A549 (cell line): Measurements from ENCODE around the gene LPAR6.

ENCODE experiments used
- CEBPB ChIP-seq, 2 experiments: fragments of >200 bp in 1 of 2; sonication (Bioruptor Twin) in 1 of 2; formaldehyde crosslinking in 1 of 2; IDR thresholded peaks; 2 replicates each; pipeline ENCODE4 v1.6.1; 2012 to 2016
- CHD2 ChIP-seq: fragments of 150-350 bp; IDR thresholded peaks from 2 replicates; pipeline ENCODE4 v1.6.1; 2014; ENCODE audit warnings: low read length; ENCODE audit not compliant: partially characterized antibody
- EP300 ChIP-seq, 2 experiments: fragments of >200 bp; sonication (Bioruptor Twin); formaldehyde crosslinking; IDR thresholded peaks; 2 replicates in 1 of 2; 3 replicates in 1 of 2; pipeline ENCODE4 v1.6.1; 2016 to 2017
- HOXA7 ChIP-seq: fragments of 250-450 bp; sonication (Bioruptor Pico); IDR thresholded peaks from 2 replicates; pipeline ENCODE4 v1.5.0; 2020; ENCODE audit warnings: mild to moderate bottlenecking, moderate library complexity
- JUNB ChIP-seq: fragments of >200 bp; sonication (Bioruptor Twin); formaldehyde crosslinking; IDR thresholded peaks from 2 replicates; pipeline ENCODE4 v1.6.1; 2016
- MYC ChIP-seq: IDR thresholded peaks from 2 replicates; pipeline ENCODE4 v1.6.1; 2012; ENCODE audit warnings: mild to moderate bottlenecking, inconsistent platforms, low read length, improper control_type of control experiment, borderline replicate concordance
- POLR2A ChIP-seq: IDR thresholded peaks from 2 replicates; pipeline ENCODE4 v1.6.1; 2012; ENCODE audit warnings: mild to moderate bottlenecking, low read length
- RAD21 ChIP-seq, 2 experiments: fragments of >200 bp in 1 of 2; sonication (Bioruptor Twin) in 1 of 2; formaldehyde crosslinking in 1 of 2; IDR thresholded peaks in 1 of 2; conservative IDR thresholded peaks in 1 of 2; 2 replicates in 1 of 2; 3 replicates in 1 of 2; pipeline ENCODE4 v1.6.1; 2012 to 2018; ENCODE audit warnings: inconsistent platforms in 1 of 2
- SMC3 ChIP-seq: fragments of >200 bp; sonication (Bioruptor Twin); formaldehyde crosslinking; IDR thresholded peaks from 3 replicates; pipeline ENCODE4 v1.6.1; 2018; ENCODE audit warnings: inconsistent platforms
- TF ChIP-seq, protein P1 (sequence below): fragments of >200 bp; sonication (Bioruptor Twin); formaldehyde crosslinking; IDR thresholded peaks from 3 replicates; pipeline ENCODE4 v1.5.1; 2016
- TF ChIP-seq, protein P2 (sequence below): IDR thresholded peaks from 2 replicates; pipeline ENCODE4 v1.6.1; 2012

DNA sequence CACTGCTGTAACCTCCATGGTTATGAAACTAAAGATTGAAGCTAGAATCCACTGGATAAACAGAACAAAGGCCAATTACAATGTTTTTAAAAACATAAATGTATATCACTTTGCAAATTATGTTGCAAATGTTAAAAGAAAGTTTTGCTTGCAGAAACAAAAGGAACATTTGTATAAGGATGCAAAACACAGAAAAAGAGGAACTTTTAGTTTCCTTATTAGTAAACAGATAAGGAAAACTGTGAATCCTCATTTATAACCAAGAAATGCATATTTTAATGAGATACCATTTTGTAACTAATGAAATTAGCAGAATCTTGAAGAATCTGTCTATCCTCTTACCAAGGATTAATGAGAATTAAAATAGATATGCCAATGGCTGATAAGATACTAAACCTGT is 32.3 kb downstream of the LPAR6 start:
- TF ChIP-seq EP300 (IDR thresholded peaks at IDR 0.05) (no peak), POLR2A (no peak), JUNB (no peak), CHD2 (no peak), MYC (no peak), SMC3 (no peak), RAD21 (conservative IDR thresholded peaks at IDR 0.05 in 1 of 2, IDR thresholded peaks at IDR 0.05 in 1 of 2) (no peak), CEBPB (IDR thresholded peaks at IDR 0.05) (no peak), HOXA7 (CRISPR knock-in tag) (no peak)
- TF ChIP-seq, protein P1, sequence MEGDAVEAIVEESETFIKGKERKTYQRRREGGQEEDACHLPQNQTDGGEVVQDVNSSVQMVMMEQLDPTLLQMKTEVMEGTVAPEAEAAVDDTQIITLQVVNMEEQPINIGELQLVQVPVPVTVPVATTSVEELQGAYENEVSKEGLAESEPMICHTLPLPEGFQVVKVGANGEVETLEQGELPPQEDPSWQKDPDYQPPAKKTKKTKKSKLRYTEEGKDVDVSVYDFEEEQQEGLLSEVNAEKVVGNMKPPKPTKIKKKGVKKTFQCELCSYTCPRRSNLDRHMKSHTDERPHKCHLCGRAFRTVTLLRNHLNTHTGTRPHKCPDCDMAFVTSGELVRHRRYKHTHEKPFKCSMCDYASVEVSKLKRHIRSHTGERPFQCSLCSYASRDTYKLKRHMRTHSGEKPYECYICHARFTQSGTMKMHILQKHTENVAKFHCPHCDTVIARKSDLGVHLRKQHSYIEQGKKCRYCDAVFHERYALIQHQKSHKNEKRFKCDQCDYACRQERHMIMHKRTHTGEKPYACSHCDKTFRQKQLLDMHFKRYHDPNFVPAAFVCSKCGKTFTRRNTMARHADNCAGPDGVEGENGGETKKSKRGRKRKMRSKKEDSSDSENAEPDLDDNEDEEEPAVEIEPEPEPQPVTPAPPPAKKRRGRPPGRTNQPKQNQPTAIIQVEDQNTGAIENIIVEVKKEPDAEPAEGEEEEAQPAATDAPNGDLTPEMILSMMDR: no peak
- TF ChIP-seq, protein P2, sequence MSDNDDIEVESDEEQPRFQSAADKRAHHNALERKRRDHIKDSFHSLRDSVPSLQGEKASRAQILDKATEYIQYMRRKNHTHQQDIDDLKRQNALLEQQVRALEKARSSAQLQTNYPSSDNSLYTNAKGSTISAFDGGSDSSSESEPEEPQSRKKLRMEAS: no peak
